ENCODE data around the gene TUBGCP2.

DNA sequence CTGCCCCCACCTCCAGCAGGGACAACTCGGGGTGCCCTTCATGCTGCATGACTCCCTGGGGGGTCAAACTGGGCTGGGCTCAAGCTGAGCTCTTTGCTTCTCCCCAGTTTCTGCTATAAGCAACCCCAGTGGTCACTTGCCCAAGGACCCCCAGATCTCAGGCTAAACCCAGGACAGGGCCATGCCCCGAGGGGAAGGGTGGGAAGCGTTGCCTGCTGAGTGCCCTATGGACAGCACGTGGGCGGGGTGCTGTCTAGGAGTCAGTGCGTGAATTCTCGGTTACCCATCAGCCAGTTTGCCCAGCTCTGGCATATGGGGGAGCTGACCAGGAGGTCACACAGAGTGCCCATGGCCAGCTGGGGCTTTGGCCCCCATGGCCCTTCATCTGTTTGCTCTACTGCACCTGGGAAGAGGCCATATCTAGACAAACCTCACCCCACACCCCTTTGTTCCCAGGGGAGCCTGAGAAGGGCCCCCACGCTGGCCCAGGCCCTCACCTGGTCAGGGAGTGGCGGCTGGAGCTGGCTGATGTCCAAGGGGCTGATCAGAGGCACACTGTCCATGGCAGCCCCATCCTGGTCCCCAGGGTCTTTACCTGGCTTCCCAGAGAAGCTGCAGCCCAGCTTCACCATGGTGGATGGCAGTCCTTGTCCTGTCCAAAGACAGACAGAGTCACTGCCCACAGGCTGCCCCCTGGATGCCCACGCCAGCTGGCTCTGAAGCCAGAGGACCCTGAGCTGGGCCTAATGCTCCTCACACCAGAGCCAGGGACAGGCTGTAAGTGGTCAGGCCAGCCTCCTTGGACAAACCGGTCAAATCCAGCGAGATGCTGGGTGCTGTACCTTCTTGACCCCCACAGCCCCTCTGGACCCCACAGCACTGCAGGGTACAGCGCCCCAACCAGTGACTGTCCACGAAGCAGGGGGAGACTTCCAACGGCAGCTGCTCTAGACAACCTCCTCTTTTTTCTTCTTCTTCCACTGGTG is 20.0 kb upstream of the TUBGCP2 start:
- TF ChIP-seq CHD2 (IDR thresholded peaks at IDR 0.05; ENCODE audit: low read depth, low read length) (no peak), LCORL (IDR thresholded peaks at IDR 0.05) (no peak), LCORL (CRISPR knock-in tag; IDR thresholded peaks at IDR 0.05) (no peak)
- TF ChIP-seq, protein P1, sequence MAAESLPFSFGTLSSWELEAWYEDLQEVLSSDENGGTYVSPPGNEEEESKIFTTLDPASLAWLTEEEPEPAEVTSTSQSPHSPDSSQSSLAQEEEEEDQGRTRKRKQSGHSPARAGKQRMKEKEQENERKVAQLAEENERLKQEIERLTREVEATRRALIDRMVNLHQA (CRISPR knock-in tag; IDR thresholded peaks at IDR 0.05): no peak
